ENCODE data around the gene ZNF440. TPM values are rescaled to one million over a fixed set of nuclear protein-coding genes. Genes with fewer than 3 reads are reported as not detected.
"Not testable (repeated sequence)": the region's sequence is repeated elsewhere in the genome, so short reads cannot be mapped to it uniquely, and the experiment has no call there.

ZNF440 gene
- total RNA-seq, 1 donor from 2014 or later, result 25.8 TPM

GRCh38 chr19:11814700-11815035, 595 bp downstream of the ZNF440 start:
- H3F3A ChIP-seq (ENCODE audit: low read depth), result peaks cover 8% of the 10 kb centered on the region
- TF ChIP-seq EZH2 (IDR thresholded peaks at IDR 0.05) (no peak), EZH2phosphoT487 (IDR thresholded peaks at IDR 0.05) (no peak), CTCF (IDR thresholded peaks at IDR 0.05) (no peak)
- peak overlapping the region; percentile 93 for H3K4me2 ChIP-seq
- peaks cover 11% of the 10 kb centered on the region for H3K79me2 ChIP-seq (ENCODE audit: low read depth)
- no peaks in the 10 kb centered on the region for H3K36me3 ChIP-seq
- H3K4me1 Mint-ChIP-seq, result peaks cover 12% of the 10 kb centered on the region
- peak overlapping the region; percentile 84 for H3K9ac ChIP-seq
- H3K27me3 ChIP-seq, result peaks cover 9% of the 10 kb centered on the region
- no peaks in the 10 kb centered on the region for H3K9me3 ChIP-seq (ENCODE audit: low read depth)
- peaks cover 57% of the 10 kb centered on the region for H3K9me3 Mint-ChIP-seq
- no peaks in the 10 kb centered on the region for H4K20me1 ChIP-seq (ENCODE audit: low read depth)
- no peaks in the 10 kb centered on the region for H3K4me1 ChIP-seq
- peaks cover 44% of the 10 kb centered on the region for H3K36me3 Mint-ChIP-seq
- no peak overlapping the region for H3K27ac Mint-ChIP-seq
- H3K4me3 ChIP-seq, result peak overlapping the region; percentile 93
- H3K27me3 Mint-ChIP-seq (ENCODE audit: insufficient read depth, low read depth), result no peaks in the 10 kb centered on the region
- peak overlapping the region; percentile 92 for H3K4me3 Mint-ChIP-seq
- DNase-seq (ENCODE audit: low spot score), result peak; percentile 37
- peak overlapping the region; percentile 86 for H2AFZ ChIP-seq (replicated peaks)
- no peak overlapping the region for H3K27ac ChIP-seq

GRCh38 chr19:11821474-11822109, 7.5 kb downstream of the ZNF440 start:
- Histone ChIP-seq H3K79me2 (ENCODE audit: low read depth) (no peaks in the 10 kb centered on the region), H3K9ac (no peak overlapping the region), H3K27me3 (no peaks in the 10 kb centered on the region), H3K4me2 (no peak overlapping the region), H3K36me3 (no peaks in the 10 kb centered on the region), H3K9me3 (ENCODE audit: low read depth) (no peaks in the 10 kb centered on the region), H3K4me1 (no peaks in the 10 kb centered on the region), H3F3A (ENCODE audit: low read depth) (no peaks in the 10 kb centered on the region), H4K20me1 (ENCODE audit: low read depth) (no peaks in the 10 kb centered on the region), H3K4me3 (no peak overlapping the region), H3K27ac (no peak overlapping the region), H2AFZ (replicated peaks) (no peak overlapping the region)
- TF ChIP-seq EZH2phosphoT487 (IDR thresholded peaks at IDR 0.05) (no peak), CTCF (IDR thresholded peaks at IDR 0.05) (no peak), EZH2 (IDR thresholded peaks at IDR 0.05) (no peak)
- DNase-seq (ENCODE audit: low spot score), result no peak
- Mint-ChIP-seq H3K4me1 (no peaks in the 10 kb centered on the region), H3K27me3 (ENCODE audit: insufficient read depth, low read depth) (peaks cover 5% of the 10 kb centered on the region), H3K36me3 (peaks cover 60% of the 10 kb centered on the region), H3K9me3 (peaks cover 74% of the 10 kb centered on the region), H3K4me3 (no peak overlapping the region), H3K27ac (no peak overlapping the region)

GRCh38 chr19:11828957-11829876, 15.1 kb downstream of the ZNF440 start:
- not testable (repeated sequence) for H3K4me3 ChIP-seq; H3K4me2 ChIP-seq; H2AFZ ChIP-seq (replicated peaks); H3K79me2 ChIP-seq (ENCODE audit: low read depth); H3K27ac Mint-ChIP-seq; H3K27me3 Mint-ChIP-seq (ENCODE audit: insufficient read depth, low read depth); H3K4me1 ChIP-seq; H3K27ac ChIP-seq; DNase-seq (ENCODE audit: low spot score); H3K4me3 Mint-ChIP-seq; H3K27me3 ChIP-seq; H3F3A ChIP-seq (ENCODE audit: low read depth); H3K9ac ChIP-seq; H4K20me1 ChIP-seq (ENCODE audit: low read depth); H3K4me1 Mint-ChIP-seq
- H3K9me3 ChIP-seq (ENCODE audit: low read depth), result peaks cover 33% of the 10 kb centered on the region
- H3K36me3 ChIP-seq, result peaks cover 35% of the 10 kb centered on the region
- peaks cover 90% of the 10 kb centered on the region for H3K9me3 Mint-ChIP-seq
- peaks cover 84% of the 10 kb centered on the region for H3K36me3 Mint-ChIP-seq
